Ectodermal cell (in vitro differentiated cells): ENCODE measurements around the gene ZFAND6.
"Not testable (repeated sequence)": the region's sequence is repeated elsewhere in the genome, so short reads cannot be mapped to it uniquely, and the experiment has no call there.

Source experiments
- H3K27ac ChIP-seq: 2 replicates; pipeline ENCODE4 v1.7.0; 2013; ENCODE audit warnings: mild to moderate bottlenecking, low read depth, low read length; ENCODE audit not compliant: insufficient read depth, poor library complexity, severe bottlenecking
- H3K27me3 ChIP-seq: 2 replicates; pipeline ENCODE4 v1.7.0; 2013; ENCODE audit warnings: mild to moderate bottlenecking, low read length; ENCODE audit not compliant: insufficient read depth, control insufficient read depth, poor library complexity, severe bottlenecking
- H3K36me3 ChIP-seq: one replicate; pipeline ENCODE4 v1.7.0; 2013; ENCODE audit warnings: low read length; ENCODE audit not compliant: control insufficient read depth, insufficient read depth
- H3K4me1 ChIP-seq: one replicate; pipeline ENCODE4 v1.7.0; 2013; ENCODE audit warnings: low read length; ENCODE audit not compliant: control insufficient read depth, insufficient read depth
- H3K4me3 ChIP-seq: 2 replicates; pipeline ENCODE4 v1.7.0; 2013; ENCODE audit warnings: low read depth, low read length, control low read depth; ENCODE audit not compliant: insufficient read depth
- H3K9me3 ChIP-seq: 2 replicates; pipeline ENCODE4 v1.7.0; 2013; ENCODE audit warnings: mild to moderate bottlenecking, low read length, moderate library complexity; ENCODE audit not compliant: control insufficient read depth
- WGBS, 2 experiments: methylation state at CpG; one replicate each; pipeline ENCODE4 v1.1.7; 2013; ENCODE audit warnings: missing lambda C conversion rate in 2 of 2; 5-methylcytosine and 5-hydroxymethylcytosine counted together

The ZFAND6 gene

DNA sequence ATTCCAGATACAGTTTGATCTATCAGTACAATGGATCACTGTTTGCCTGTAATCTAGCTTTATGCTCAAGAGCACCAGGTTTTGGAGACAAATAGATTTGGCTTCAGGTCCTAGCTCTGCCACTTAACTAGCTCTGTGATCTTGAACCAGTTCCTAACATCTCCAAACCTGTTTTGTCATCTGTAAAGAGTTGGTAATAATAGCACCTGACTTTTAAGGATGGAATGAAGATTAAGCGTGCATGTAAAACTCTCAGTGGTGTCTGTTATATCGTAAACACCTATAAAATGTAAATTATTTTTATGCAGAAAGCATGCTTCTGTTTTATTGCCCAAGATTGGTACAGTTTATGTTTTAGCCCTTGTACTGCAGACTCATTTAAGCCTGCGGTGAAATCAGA, 36.5 kb downstream of the ZFAND6 start:
- H3K9me3 ChIP-seq: no peaks in the 10 kb centered on the region
- H3K4me3 ChIP-seq: no peak overlapping the region
- H3K27ac ChIP-seq: no peak overlapping the region
- no peaks in the 10 kb centered on the region for H3K36me3 ChIP-seq
- no peaks in the 10 kb centered on the region for H3K27me3 ChIP-seq
- WGBS, 2 experiments: 88 to 94% methylated on average over 3 of the region's 3 CpGs
- H3K4me1 ChIP-seq: no peaks in the 10 kb centered on the region

GRCh38 chr15:80098341-80098740, 38.9 kb downstream of the ZFAND6 start:
- 100% methylated on average over 1 of the region's 1 CpG for WGBS, 2 experiments
- no peaks in the 10 kb centered on the region for H3K4me1 ChIP-seq
- no peak overlapping the region for H3K4me3 ChIP-seq
- no peak overlapping the region for H3K27ac ChIP-seq
- H3K9me3 ChIP-seq: no peaks in the 10 kb centered on the region
- H3K27me3 ChIP-seq: no peaks in the 10 kb centered on the region
- H3K36me3 ChIP-seq: no peaks in the 10 kb centered on the region

DNA sequence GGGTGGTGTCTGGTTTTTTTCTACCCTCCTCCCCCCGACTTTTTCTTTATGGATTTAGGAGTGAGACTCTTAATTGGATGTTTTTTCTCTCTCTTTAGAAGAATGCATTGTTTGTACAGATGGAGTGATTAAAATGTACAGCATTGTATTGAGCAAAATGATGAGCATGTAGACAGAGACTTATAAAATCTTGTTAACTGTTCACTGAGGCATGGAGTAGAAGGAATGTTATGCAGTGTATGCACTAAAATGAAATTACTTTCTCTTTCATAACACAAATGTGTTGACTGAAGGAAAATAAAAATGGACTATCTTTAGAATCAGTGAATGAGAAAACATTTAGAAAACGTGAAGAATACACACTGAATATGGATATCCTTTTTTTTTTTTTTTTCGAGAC, 39.8 kb downstream of the ZFAND6 start:
- no peak overlapping the region for H3K27ac ChIP-seq
- H3K27me3 ChIP-seq: no peaks in the 10 kb centered on the region
- H3K9me3 ChIP-seq: no peaks in the 10 kb centered on the region
- no peaks in the 10 kb centered on the region for H3K4me1 ChIP-seq
- no peak overlapping the region for H3K4me3 ChIP-seq
- WGBS, 2 experiments: 62 to 88% methylated on average over 2 to 3 of the region's 3 CpGs
- no peaks in the 10 kb centered on the region for H3K36me3 ChIP-seq

DNA sequence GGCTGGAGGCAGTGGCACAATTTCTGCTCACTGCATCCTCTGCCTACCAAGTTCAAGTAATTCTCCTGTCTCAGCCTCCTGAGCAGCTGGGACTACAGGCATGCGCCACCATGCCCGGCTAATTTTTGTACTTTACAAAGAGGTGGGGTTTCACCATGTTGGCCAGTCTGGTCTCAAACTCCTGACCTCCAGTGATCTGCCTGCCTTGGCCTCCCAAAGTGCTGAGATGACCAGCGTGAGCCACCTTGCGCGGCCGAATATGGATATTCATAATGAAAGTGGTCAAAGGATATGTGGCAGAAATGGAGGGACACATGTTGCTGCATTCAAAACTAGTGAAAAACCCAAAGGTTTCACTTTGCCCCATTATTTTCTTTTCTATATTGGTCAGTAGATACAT, 40.2 kb downstream of the ZFAND6 start:
- H3K4me3 ChIP-seq, H3K4me1 ChIP-seq, H3K27ac ChIP-seq, H3K27me3 ChIP-seq, H3K9me3 ChIP-seq, H3K36me3 ChIP-seq: not testable (repeated sequence)
- 87 to 94% methylated on average over 6 of the region's 6 CpGs for WGBS, 2 experiments

GRCh38 chr15:80100247-80100646, 40.8 kb downstream of the ZFAND6 start:
- H3K27me3 ChIP-seq: no peaks in the 10 kb centered on the region
- no peaks in the 10 kb centered on the region for H3K36me3 ChIP-seq
- H3K27ac ChIP-seq: no peak overlapping the region
- no peak overlapping the region for H3K4me3 ChIP-seq
- no peaks in the 10 kb centered on the region for H3K9me3 ChIP-seq
- H3K4me1 ChIP-seq: no peaks in the 10 kb centered on the region

DNA sequence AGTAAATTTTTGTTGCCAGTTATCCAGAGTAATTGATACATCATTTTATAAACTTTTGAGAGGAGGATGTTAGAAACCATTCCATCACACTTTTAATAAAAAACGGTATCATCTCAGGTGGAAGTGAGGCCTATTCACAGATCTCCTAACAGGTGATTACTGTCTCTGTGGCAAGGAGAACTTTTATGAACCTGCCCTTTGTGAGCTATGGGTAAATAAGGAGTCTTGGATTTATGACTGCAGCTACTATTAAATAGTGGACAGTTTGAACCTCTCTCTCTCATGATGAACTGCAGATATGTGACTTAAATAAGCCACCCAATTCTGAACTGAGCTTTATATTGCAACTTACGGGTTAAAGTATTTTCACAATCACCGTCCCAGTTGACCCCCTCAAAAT, 45.7 kb downstream of the ZFAND6 start:
- H3K27me3 ChIP-seq: no peaks in the 10 kb centered on the region
- H3K9me3 ChIP-seq: no peaks in the 10 kb centered on the region
- H3K36me3 ChIP-seq: no peaks in the 10 kb centered on the region
- H3K4me1 ChIP-seq: no peaks in the 10 kb centered on the region
- no peak overlapping the region for H3K27ac ChIP-seq
- WGBS, 2 experiments: 91 to 96% methylated on average over 3 of the region's 3 CpGs
- no peak overlapping the region for H3K4me3 ChIP-seq

GRCh38 chr15:80105595-80105994, 46.1 kb downstream of the ZFAND6 start:
- Histone ChIP-seq H3K9me3 (no peaks in the 10 kb centered on the region), H3K4me1 (no peaks in the 10 kb centered on the region), H3K27me3 (no peaks in the 10 kb centered on the region), H3K36me3 (no peaks in the 10 kb centered on the region), H3K27ac (no peak overlapping the region), H3K4me3 (no peak overlapping the region)
- no CpG with 5 or more reads among the region's 1 CpG for WGBS, 2 experiments

DNA sequence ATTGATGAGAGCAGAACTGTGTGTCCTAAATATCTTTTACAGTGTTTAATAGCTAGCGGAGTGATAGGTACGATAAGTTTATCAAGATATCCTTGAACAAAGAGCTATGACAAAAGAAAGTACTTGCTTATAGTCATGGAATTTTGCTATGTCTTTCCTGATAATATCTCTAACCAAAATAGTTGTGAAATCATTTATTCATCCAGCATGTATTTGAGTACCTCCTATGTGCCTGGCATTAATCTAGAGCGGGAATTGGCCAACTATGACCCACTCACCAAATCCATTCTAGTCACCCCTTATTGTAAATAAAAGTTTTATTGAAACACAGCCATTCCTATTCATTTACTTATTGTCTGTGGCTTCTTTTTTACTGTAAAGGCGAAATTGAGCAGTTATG, 46.6 kb downstream of the ZFAND6 start:
- H3K4me1 ChIP-seq: no peaks in the 10 kb centered on the region
- H3K9me3 ChIP-seq: no peaks in the 10 kb centered on the region
- H3K36me3 ChIP-seq: no peaks in the 10 kb centered on the region
- no peak overlapping the region for H3K27ac ChIP-seq
- 91 to 97% methylated on average over 4 of the region's 4 CpGs for WGBS, 2 experiments
- H3K4me3 ChIP-seq: no peak overlapping the region
- H3K27me3 ChIP-seq: no peaks in the 10 kb centered on the region

DNA sequence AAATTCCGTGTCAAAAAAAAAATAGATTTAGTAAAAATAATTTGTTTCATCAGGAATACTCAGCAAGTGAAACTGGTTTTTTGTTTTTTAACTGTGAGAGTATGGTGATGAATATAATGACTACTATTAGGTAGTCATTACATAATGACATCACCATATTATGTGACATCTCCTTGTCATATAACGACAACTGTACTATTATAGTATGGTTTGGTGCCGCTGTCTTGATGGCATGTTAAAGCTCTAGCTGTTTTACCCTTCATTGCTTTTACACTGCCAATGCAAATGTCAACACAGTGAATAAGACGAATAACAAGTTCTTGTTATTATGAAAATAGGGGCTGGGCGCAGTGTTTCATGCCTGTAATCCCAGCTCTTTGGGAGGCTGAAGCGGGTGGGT, 47.7 kb downstream of the ZFAND6 start:
- Histone ChIP-seq H3K4me1 (no peaks in the 10 kb centered on the region), H3K9me3 (no peaks in the 10 kb centered on the region), H3K36me3 (no peaks in the 10 kb centered on the region), H3K27ac (no peak overlapping the region), H3K4me3 (no peak overlapping the region), H3K27me3 (no peaks in the 10 kb centered on the region)
- 83 to 94% methylated on average over 5 to 6 of the region's 6 CpGs for WGBS, 2 experiments

GRCh38 chr15:80107774-80108173, 48.3 kb downstream of the ZFAND6 start:
- Histone ChIP-seq H3K9me3 (no peaks in the 10 kb centered on the region), H3K4me3 (no peak overlapping the region), H3K27me3 (no peaks in the 10 kb centered on the region), H3K4me1 (no peaks in the 10 kb centered on the region), H3K36me3 (no peaks in the 10 kb centered on the region), H3K27ac (no peak overlapping the region)
- 69 to 80% methylated on average over 3 of the region's 3 CpGs for WGBS, 2 experiments

- no peaks in the 10 kb centered on the region for H3K9me3 ChIP-seq
- H3K4me3 ChIP-seq: no peak overlapping the region
- H3K27ac ChIP-seq: no peak overlapping the region
- WGBS, 2 experiments: 85 to 88% methylated on average over 2 to 3 of the region's 3 CpGs
- H3K36me3 ChIP-seq: no peaks in the 10 kb centered on the region
- H3K4me1 ChIP-seq: no peaks in the 10 kb centered on the region
- H3K27me3 ChIP-seq: no peaks in the 10 kb centered on the region
Observed at GRCh38 chr15:80109388-80109787, 49.9 kb downstream of the ZFAND6 start.
